Osteoblast (primary cell): Measurements from ENCODE around the gene AP2A1. TPM values are rescaled to one million over a fixed set of nuclear protein-coding genes. Genes with fewer than 3 reads are reported as not detected.

Source experiments
- DNase-seq: peaks from one replicate; pipeline ENCODE4 v3.0.0; 2011; ENCODE audit warnings: low spot score, mixed read lengths; ENCODE audit not compliant: insufficient read length; ENCODE audit errors: missing footprints
- H2AFZ ChIP-seq: 2 replicates; pipeline ENCODE4 v1.6.0; 2011; ENCODE audit warnings: mild to moderate bottlenecking, low read length
- H3K27ac ChIP-seq: 2 replicates; pipeline ENCODE4 v1.5.1; 2011; ENCODE audit warnings: mild to moderate bottlenecking, low read depth, low read length, moderate library complexity
- H3K27me3 ChIP-seq: 2 replicates; pipeline ENCODE4 v1.6.0; 2012; ENCODE audit warnings: mild to moderate bottlenecking, control low read depth, inconsistent platforms, low read length, moderate library complexity; ENCODE audit not compliant: insufficient read depth
- H3K36me3 ChIP-seq: 2 replicates; pipeline ENCODE4 v1.5.1; 2011; ENCODE audit warnings: mild to moderate bottlenecking, low read length, control low read depth, moderate library complexity; ENCODE audit not compliant: insufficient read depth
- H3K4me1 ChIP-seq: 2 replicates; pipeline ENCODE4 v1.5.1; 2011; ENCODE audit warnings: mild to moderate bottlenecking, low read length, control low read depth, moderate library complexity; ENCODE audit not compliant: insufficient read depth
- H3K4me2 ChIP-seq: 2 replicates; pipeline ENCODE4 v1.6.0; 2011; ENCODE audit warnings: mild to moderate bottlenecking, low read length; ENCODE audit not compliant: insufficient read depth
- H3K4me3 ChIP-seq: fragments of 200-600 bp; sonication (generic); 3 replicates; pipeline ENCODE4 v1.5.1; 2012; ENCODE audit warnings: mild to moderate bottlenecking, low read length, inconsistent platforms; ENCODE audit not compliant: insufficient read depth
- H3K79me2 ChIP-seq: 2 replicates; pipeline ENCODE4 v1.6.0; 2012; ENCODE audit warnings: mild to moderate bottlenecking, low read length, control low read depth, inconsistent platforms; ENCODE audit not compliant: insufficient read depth
- H3K9me3 ChIP-seq: 2 replicates; pipeline ENCODE4 v1.5.1; 2011; ENCODE audit warnings: low read depth, low read length, control low read depth
- H4K20me1 ChIP-seq: 2 replicates; pipeline ENCODE4 v1.6.0; 2012; ENCODE audit warnings: mild to moderate bottlenecking, low read length, control low read depth; ENCODE audit not compliant: insufficient read depth
- total RNA-seq: library from RNA; depleted of rRNA; stranded (reverse); fragments of >200 nt; gene quantifications from 2 replicates; pipeline ENCODE4 v1.2.3, GENCODE V29; 2012
- TF ChIP-seq, protein P1 (sequence below): IDR thresholded peaks from 2 replicates; pipeline ENCODE4 v1.5.1; 2011; ENCODE audit warnings: mild to moderate bottlenecking, low read depth, low read length, moderate library complexity; ENCODE audit errors: extremely low read depth

Gene AP2A1
- total RNA-seq, 1 donor = 98.1 TPM

DNA sequence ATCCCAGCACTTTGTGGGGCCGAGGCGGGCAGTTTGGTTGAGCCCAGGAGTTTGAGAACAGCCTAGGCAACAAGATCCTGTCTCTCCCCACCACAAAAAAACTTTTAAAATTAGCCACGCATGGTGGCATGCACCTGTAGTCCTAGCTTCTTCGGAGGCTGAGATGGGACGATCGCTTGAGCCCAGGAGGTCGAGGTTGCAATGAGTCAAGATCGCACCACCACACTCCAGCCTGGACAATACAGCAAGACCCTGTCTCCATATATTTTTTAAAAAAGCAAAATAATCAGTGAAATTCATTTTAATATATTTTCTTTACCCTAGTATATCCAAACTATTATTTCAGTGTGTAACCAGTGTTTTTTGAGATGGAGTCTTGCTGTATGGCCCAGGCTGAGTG, 8.2 kb downstream of the AP2A1 start:
- Histone ChIP-seq H3K27ac (no peak overlapping the region), H3K36me3 (peaks cover 16% of the 10 kb centered on the region), H3K4me1 (no peaks in the 10 kb centered on the region), H3K4me3 (no peak overlapping the region), H4K20me1 (peaks cover 45% of the 10 kb centered on the region), H3K4me2 (no peak overlapping the region), H3K27me3 (no peaks in the 10 kb centered on the region), H3K79me2 (peaks cover 84% of the 10 kb centered on the region), H2AFZ (no peak overlapping the region), H3K9me3 (no peaks in the 10 kb centered on the region)
- TF ChIP-seq, protein P1, sequence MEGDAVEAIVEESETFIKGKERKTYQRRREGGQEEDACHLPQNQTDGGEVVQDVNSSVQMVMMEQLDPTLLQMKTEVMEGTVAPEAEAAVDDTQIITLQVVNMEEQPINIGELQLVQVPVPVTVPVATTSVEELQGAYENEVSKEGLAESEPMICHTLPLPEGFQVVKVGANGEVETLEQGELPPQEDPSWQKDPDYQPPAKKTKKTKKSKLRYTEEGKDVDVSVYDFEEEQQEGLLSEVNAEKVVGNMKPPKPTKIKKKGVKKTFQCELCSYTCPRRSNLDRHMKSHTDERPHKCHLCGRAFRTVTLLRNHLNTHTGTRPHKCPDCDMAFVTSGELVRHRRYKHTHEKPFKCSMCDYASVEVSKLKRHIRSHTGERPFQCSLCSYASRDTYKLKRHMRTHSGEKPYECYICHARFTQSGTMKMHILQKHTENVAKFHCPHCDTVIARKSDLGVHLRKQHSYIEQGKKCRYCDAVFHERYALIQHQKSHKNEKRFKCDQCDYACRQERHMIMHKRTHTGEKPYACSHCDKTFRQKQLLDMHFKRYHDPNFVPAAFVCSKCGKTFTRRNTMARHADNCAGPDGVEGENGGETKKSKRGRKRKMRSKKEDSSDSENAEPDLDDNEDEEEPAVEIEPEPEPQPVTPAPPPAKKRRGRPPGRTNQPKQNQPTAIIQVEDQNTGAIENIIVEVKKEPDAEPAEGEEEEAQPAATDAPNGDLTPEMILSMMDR = no peak
- DNase-seq = no peak

DNA sequence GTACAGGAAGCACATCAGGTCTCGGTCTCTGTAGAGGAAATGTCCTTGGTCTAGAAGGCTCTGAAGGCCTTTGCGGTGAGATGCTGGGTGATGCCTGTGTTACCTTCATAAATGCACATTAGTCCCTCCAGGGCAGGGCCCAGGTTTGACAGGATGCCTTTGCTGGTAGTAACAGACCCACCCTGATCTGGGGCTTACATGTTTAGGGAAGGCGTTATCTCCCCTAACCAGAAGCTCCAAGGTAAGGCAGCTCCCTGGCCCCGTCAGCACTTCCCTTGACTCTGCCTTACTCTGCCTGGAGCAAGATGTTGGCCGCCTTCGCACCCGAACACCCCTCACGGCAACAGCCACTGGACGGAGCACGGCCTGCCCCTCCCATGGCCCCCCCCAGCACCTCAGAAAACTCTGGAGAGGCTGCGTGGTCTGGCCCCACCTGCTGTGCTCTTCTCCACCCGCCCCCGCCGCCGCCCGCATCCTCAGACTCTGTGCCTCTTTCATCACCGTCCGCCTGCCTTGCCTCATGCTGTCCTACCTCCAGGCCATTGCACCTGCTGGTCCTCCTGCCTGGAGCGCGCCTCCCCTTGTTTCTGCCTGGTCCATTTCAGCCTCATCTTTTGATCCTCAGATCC, 9.1 kb downstream of the AP2A1 start:
- no peak overlapping the region for H3K4me3 ChIP-seq
- peaks cover 19% of the 10 kb centered on the region for H3K36me3 ChIP-seq
- no peaks in the 10 kb centered on the region for H3K9me3 ChIP-seq
- TF ChIP-seq, protein P1 = no peak
- H3K4me2 ChIP-seq = no peak overlapping the region
- DNase-seq = no peak
- H3K27me3 ChIP-seq = no peaks in the 10 kb centered on the region
- peaks cover 84% of the 10 kb centered on the region for H3K79me2 ChIP-seq
- no peaks in the 10 kb centered on the region for H3K4me1 ChIP-seq
- no peak overlapping the region for H2AFZ ChIP-seq
- no peak overlapping the region for H3K27ac ChIP-seq
- peaks cover 45% of the 10 kb centered on the region for H4K20me1 ChIP-seq

DNA sequence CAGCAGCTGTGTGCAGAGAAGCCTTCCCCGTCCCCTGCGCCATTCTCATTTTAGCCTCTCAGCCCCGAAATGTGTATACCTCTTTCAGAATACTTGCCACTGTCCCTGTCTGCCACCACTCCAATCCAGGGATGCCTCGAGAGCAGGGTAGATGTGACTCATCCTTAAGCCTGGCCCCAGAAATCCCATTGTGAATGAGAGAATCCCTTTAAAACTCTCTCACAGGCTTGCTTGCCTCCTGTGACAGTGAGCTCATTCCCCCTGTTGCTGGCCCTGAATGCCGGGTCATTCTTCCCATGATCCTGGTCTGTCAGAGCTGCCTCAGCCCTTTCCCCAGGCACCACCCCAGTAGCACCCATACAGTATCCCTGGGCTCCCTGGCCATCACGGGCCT, 9.6 kb downstream of the AP2A1 start:
- Histone ChIP-seq H3K4me1 (no peaks in the 10 kb centered on the region), H3K27me3 (no peaks in the 10 kb centered on the region), H3K4me2 (no peak overlapping the region), H4K20me1 (peaks cover 48% of the 10 kb centered on the region), H3K27ac (no peak overlapping the region), H2AFZ (no peak overlapping the region), H3K36me3 (peaks cover 19% of the 10 kb centered on the region), H3K9me3 (no peaks in the 10 kb centered on the region), H3K4me3 (no peak overlapping the region), H3K79me2 (peaks cover 84% of the 10 kb centered on the region)
- TF ChIP-seq, protein P1 = no peak
- DNase-seq = peak; percentile 79

DNA sequence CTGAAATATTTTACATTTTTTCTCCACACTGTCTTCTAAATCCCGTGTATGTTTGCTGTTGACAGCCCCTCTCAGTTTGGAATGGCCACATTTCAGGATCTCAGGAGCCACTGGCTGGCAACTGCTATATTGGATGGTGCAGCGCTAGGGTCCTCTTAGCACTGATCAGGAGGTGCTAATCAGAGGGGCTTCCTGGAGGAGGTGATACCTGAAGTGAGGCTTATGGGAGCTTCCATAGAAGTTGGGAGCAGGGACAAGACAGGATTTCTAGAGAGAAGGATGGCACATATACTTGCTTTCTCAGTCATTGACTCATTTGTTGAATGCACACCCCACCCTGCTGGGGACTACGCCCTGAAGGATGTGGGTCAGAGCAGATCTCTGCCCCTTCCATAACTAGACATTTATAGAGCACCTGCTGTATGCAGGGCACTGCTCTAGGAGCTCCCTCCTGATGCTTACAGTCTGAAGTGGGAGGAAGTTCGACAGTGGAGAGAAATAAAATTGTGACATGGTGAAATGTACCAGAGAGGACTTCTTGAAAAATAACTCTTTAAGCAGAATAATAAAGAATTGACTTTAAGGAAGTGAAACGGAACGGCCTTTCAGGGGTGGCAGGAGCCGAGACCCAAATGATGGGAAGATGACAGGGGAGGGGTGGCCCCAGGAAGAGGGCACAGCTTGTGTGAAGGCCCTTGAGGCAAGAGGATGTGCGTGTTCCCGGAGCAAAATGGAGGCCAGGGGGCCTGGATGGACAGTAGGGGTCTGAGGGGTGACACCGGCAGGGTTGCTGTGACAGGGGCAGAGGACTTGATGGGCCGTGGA, 13.1 kb downstream of the AP2A1 start:
- TF ChIP-seq, protein P1 = no peak
- H3K4me2 ChIP-seq = no peak overlapping the region
- H3K79me2 ChIP-seq = peaks cover 60% of the 10 kb centered on the region
- H3K36me3 ChIP-seq = peaks cover 34% of the 10 kb centered on the region
- H3K27ac ChIP-seq = no peak overlapping the region
- peak; percentile 76 for DNase-seq
- no peaks in the 10 kb centered on the region for H3K27me3 ChIP-seq
- no peak overlapping the region for H2AFZ ChIP-seq
- H3K4me1 ChIP-seq = no peaks in the 10 kb centered on the region
- no peak overlapping the region for H3K4me3 ChIP-seq
- no peaks in the 10 kb centered on the region for H3K9me3 ChIP-seq
- peaks cover 34% of the 10 kb centered on the region for H4K20me1 ChIP-seq
